Left ventricle myocardium inferior (tissue), 1 donor: ENCODE data around the gene BRINP2. TPM values are rescaled to one million over a fixed set of nuclear protein-coding genes. Genes with fewer than 3 reads are reported as not detected.
A peak's percentile ranks its signal among the peaks of the same experiment; 100 is the strongest.

Experiments
- DNase-seq: peaks from one replicate; pipeline ENCODE4 v3.0.0-alpha.2; 2020
- H3K27ac ChIP-seq: fragments of 200-600 bp; replicated peaks from 2 replicates; pipeline ENCODE4 v1.8.0; 2021
- H3K27me3 ChIP-seq: fragments of 200-600 bp; 2 replicates; pipeline ENCODE4 v1.8.0; 2021; ENCODE audit warnings: low read depth
- H3K36me3 ChIP-seq: fragments of 200-600 bp; 2 replicates; pipeline ENCODE4 v1.8.0; 2021
- H3K4me1 ChIP-seq: fragments of 200-600 bp; 2 replicates; pipeline ENCODE4 v1.8.0; 2021
- H3K4me3 ChIP-seq: fragments of 200-600 bp; 2 replicates; pipeline ENCODE4 v1.8.0; 2021; ENCODE audit warnings: mild to moderate bottlenecking, moderate library complexity
- H3K9me3 ChIP-seq: fragments of 200-600 bp; replicated peaks from 2 replicates; pipeline ENCODE4 v1.8.0; 2021
- CTCF ChIP-seq: fragments of 200-600 bp; IDR thresholded peaks from 2 replicates; pipeline ENCODE4 v1.8.0; 2021; ENCODE audit warnings: antibody characterized with exemption, mild to moderate bottlenecking, borderline replicate concordance
- intact Hi-C: fragments of 100-400 bp; cut with micrococcal nuclease; formaldehyde crosslinking; loops from one replicate; pipeline ENCODE4 v1.11.0; 2022
- total RNA-seq: library from RNA; stranded (reverse); fragmentation: NEBNext Ultra II Directional; extraction: Animal tissue kit (Norgen Biotek cat#: 25700); gene quantifications from one replicate; pipeline ENCODE4 v1.2.1, GENCODE V29; 2021
- donor health status: DM: no; HTN: yes; CAD: no; lungs with severe emphysema.

The BRINP2 gene
- total RNA-seq, 1 donor from 2014 or later: 0.66 TPM

GRCh38 chr1:177211231-177211630, 40.5 kb downstream of the BRINP2 start:
- DNase-seq: no peak
- TF ChIP-seq CTCF: no peak
- no peaks in the 10 kb centered on the region for H3K36me3 ChIP-seq
- H3K9me3 ChIP-seq: peaks cover 19% of the 10 kb centered on the region
- H3K4me1 ChIP-seq: peaks cover 45% of the 10 kb centered on the region
- H3K27me3 ChIP-seq: no peaks in the 10 kb centered on the region
- H3K27ac ChIP-seq: peak overlapping the region; percentile 54
- H3K4me3 ChIP-seq: no peak overlapping the region
- intact Hi-C loops: no loop called here

- no peak overlapping the region for H3K4me3 ChIP-seq
- H3K9me3 ChIP-seq: peaks cover 37% of the 10 kb centered on the region
- no peak overlapping the region for H3K27ac ChIP-seq
- no peak for DNase-seq
- H3K27me3 ChIP-seq: no peaks in the 10 kb centered on the region
- no peak for TF ChIP-seq CTCF
- H3K36me3 ChIP-seq: no peaks in the 10 kb centered on the region
- intact Hi-C loops: no loop called here
- peaks cover 11% of the 10 kb centered on the region for H3K4me1 ChIP-seq
Observed at GRCh38 chr1:177216587-177217202, 45.9 kb downstream of the BRINP2 start.

GRCh38 chr1:177219554-177220458, 49.0 kb downstream of the BRINP2 start:
- intact Hi-C loops: no loop called here
- no peak overlapping the region for H3K27ac ChIP-seq
- no peaks in the 10 kb centered on the region for H3K36me3 ChIP-seq
- H3K4me3 ChIP-seq: no peak overlapping the region
- TF ChIP-seq CTCF: no peak
- peaks cover 32% of the 10 kb centered on the region for H3K9me3 ChIP-seq
- peaks cover 11% of the 10 kb centered on the region for H3K4me1 ChIP-seq
- H3K27me3 ChIP-seq: no peaks in the 10 kb centered on the region
- DNase-seq: no peak

GRCh38 chr1:177223359-177223758, 52.6 kb downstream of the BRINP2 start:
- H3K27me3 ChIP-seq: no peaks in the 10 kb centered on the region
- no peaks in the 10 kb centered on the region for H3K36me3 ChIP-seq
- H3K4me3 ChIP-seq: no peak overlapping the region
- TF ChIP-seq CTCF: no peak
- intact Hi-C loops: no loop called here
- H3K27ac ChIP-seq: no peak overlapping the region
- H3K9me3 ChIP-seq: no peaks in the 10 kb centered on the region
- H3K4me1 ChIP-seq: peaks cover 11% of the 10 kb centered on the region
- DNase-seq: no peak

- DNase-seq: no peak
- TF ChIP-seq CTCF: no peak
- Histone ChIP-seq H3K4me3 (no peak overlapping the region), H3K9me3 (no peaks in the 10 kb centered on the region), H3K27me3 (no peaks in the 10 kb centered on the region), H3K4me1 (peaks cover 8% of the 10 kb centered on the region), H3K36me3 (no peaks in the 10 kb centered on the region), H3K27ac (no peak overlapping the region)
- intact Hi-C loops: no loop called here
Observed at GRCh38 chr1:177227978-177228692, 57.4 kb downstream of the BRINP2 start.
